GM23338 (cell line): ENCODE data around the gene RIT2. TPM values are rescaled to one million over a fixed set of nuclear protein-coding genes. Genes with fewer than 3 reads are reported as not detected.
A peak's percentile ranks its signal among the peaks of the same experiment; 100 is the strongest.

Experiments
- ATAC-seq: fragments of 200-7000 bp; cut with Tn5 transposase; 3 replicates; pipeline ENCODE4 v1.9.1; 2020
- DNase-seq: peaks from one replicate; pipeline ENCODE4 v3.0.0-alpha.2; 2015; ENCODE audit warnings: low spot score
- H2AFZ ChIP-seq: fragments of 200-600 bp; sonication (generic); 2 replicates; pipeline ENCODE4 v1.8.0; 2016; ENCODE audit warnings: antibody characterized with exemption, mild to moderate bottlenecking, moderate library complexity
- H3F3A ChIP-seq: fragments of 200-600 bp; sonication (generic); replicated peaks from 2 replicates; pipeline ENCODE4 v1.8.0; 2017; ENCODE audit warnings: antibody characterized with exemption, mixed run types, low read depth
- H3K27ac ChIP-seq: fragments of 200-600 bp; sonication (generic); 2 replicates; pipeline ENCODE4 v1.6.1; 2016; ENCODE audit warnings: low read depth
- H3K27me3 ChIP-seq: fragments of 200-600 bp; sonication (generic); 2 replicates; pipeline ENCODE4 v1.8.0; 2016; ENCODE audit warnings: mild to moderate bottlenecking, mixed run types, moderate library complexity; ENCODE audit not compliant: insufficient read depth
- H3K36me3 ChIP-seq: fragments of 200-600 bp; sonication (generic); 2 replicates; pipeline ENCODE4 v1.8.0; 2016; ENCODE audit warnings: mild to moderate bottlenecking; ENCODE audit not compliant: insufficient read depth
- H3K4me1 ChIP-seq: fragments of 200-600 bp; sonication (generic); 2 replicates; pipeline ENCODE4 v1.8.0; 2016; ENCODE audit warnings: mild to moderate bottlenecking, moderate library complexity; ENCODE audit not compliant: insufficient read depth
- H3K4me2 ChIP-seq: fragments of 200-600 bp; sonication (generic); 2 replicates; pipeline ENCODE4 v1.7.1; 2017; ENCODE audit warnings: mixed run types
- H3K4me3 ChIP-seq: fragments of 200-600 bp; sonication (generic); 2 replicates; pipeline ENCODE4 v1.6.1; 2016; ENCODE audit warnings: mixed run types
- H3K79me2 ChIP-seq: fragments of 200-600 bp; sonication (generic); replicated peaks from 2 replicates; pipeline ENCODE4 v1.8.0; 2017; ENCODE audit warnings: mild to moderate bottlenecking; ENCODE audit not compliant: insufficient read depth
- H3K9me2 ChIP-seq: fragments of 200-600 bp; sonication (generic); 2 replicates; pipeline ENCODE4 v1.8.0; 2017; ENCODE audit not compliant: insufficient read depth
- H4K20me1 ChIP-seq: fragments of 200-600 bp; sonication (generic); replicated peaks from 2 replicates; pipeline ENCODE4 v1.8.0; 2017; ENCODE audit warnings: mild to moderate bottlenecking; ENCODE audit not compliant: insufficient read depth
- H3K27ac Mint-ChIP-seq: 2 replicates; pipeline ENCODE4 v1.8.0; 2020; ENCODE audit warnings: inconsistent platforms, mild to moderate bottlenecking, moderate library complexity, mixed read lengths
- H3K27me3 Mint-ChIP-seq: 3 replicates; pipeline ENCODE4 v1.8.0; 2022; ENCODE audit warnings: low read depth, mild to moderate bottlenecking, moderate library complexity, mixed read lengths, inconsistent platforms; ENCODE audit not compliant: insufficient read depth, poor library complexity
- H3K36me3 Mint-ChIP-seq: 3 replicates; pipeline ENCODE4 v1.8.0; 2021; ENCODE audit warnings: low read depth, mild to moderate bottlenecking, inconsistent platforms, moderate library complexity, mixed read lengths
- H3K4me1 Mint-ChIP-seq: 3 replicates; pipeline ENCODE4 v1.8.0; 2020; ENCODE audit warnings: mild to moderate bottlenecking, inconsistent platforms, mixed read lengths
- H3K4me3 Mint-ChIP-seq: 3 replicates; pipeline ENCODE4 v1.8.0; 2021; ENCODE audit warnings: moderate library complexity, mild to moderate bottlenecking, inconsistent platforms, mixed read lengths
- H3K9me3 Mint-ChIP-seq: 3 replicates; pipeline ENCODE4 v1.8.0; 2020; ENCODE audit warnings: moderate library complexity, mild to moderate bottlenecking, inconsistent platforms, mixed read lengths
- CTCF ChIP-seq, 2 experiments: fragments of 200-600 bp in 1 of 2; sonication (generic) in 1 of 2; conservative IDR thresholded peaks; 2 replicates each; pipeline versions ENCODE4 v1.5.1 to v1.6.1; 2016 to 2017; ENCODE audit warnings: antibody characterized with exemption in 2 of 2, low read depth in 2 of 2, mild to moderate bottlenecking in 2 of 2, moderate library complexity in 1 of 2
- ETS1 ChIP-seq: IDR thresholded peaks from 2 replicates; pipeline ENCODE4 v1.6.1; 2016; ENCODE audit warnings: antibody characterized with exemption
- EZH2 ChIP-seq: fragments of 200-600 bp; sonication (generic); IDR thresholded peaks from one replicate; pipeline ENCODE4 v1.8.0; 2017; ENCODE audit warnings: antibody characterized with exemption, mild to moderate bottlenecking, low read depth; ENCODE audit not compliant: unreplicated experiment
- EZH2phosphoT487 ChIP-seq: fragments of 200-600 bp; sonication (generic); IDR thresholded peaks from one replicate; pipeline ENCODE4 v1.8.1; 2018; ENCODE audit warnings: antibody characterized with exemption; ENCODE audit not compliant: unreplicated experiment
- JUNB ChIP-seq: IDR thresholded peaks from one replicate; pipeline ENCODE4 v1.6.1; 2016; ENCODE audit warnings: antibody characterized with exemption; ENCODE audit not compliant: unreplicated experiment
- NANOG ChIP-seq: IDR thresholded peaks from 2 replicates; pipeline ENCODE4 v1.6.1; 2016; ENCODE audit warnings: antibody characterized with exemption, borderline replicate concordance
- POLR2AphosphoS5 ChIP-seq: IDR thresholded peaks from 2 replicates; pipeline ENCODE4 v1.6.1; 2016; ENCODE audit warnings: antibody characterized with exemption, low read depth
- REST ChIP-seq: IDR thresholded peaks from one replicate; pipeline ENCODE4 v1.6.1; 2018; ENCODE audit warnings: antibody characterized with exemption; ENCODE audit not compliant: unreplicated experiment
- STAT1 ChIP-seq: IDR thresholded peaks from one replicate; pipeline ENCODE4 v1.6.1; 2016; ENCODE audit warnings: antibody characterized with exemption; ENCODE audit not compliant: unreplicated experiment
- ZNF114 ChIP-seq: fragments of 250-450 bp; sonication (Bioruptor Pico); IDR thresholded peaks from 2 replicates; pipeline ENCODE4 v1.5.0; 2020; ENCODE audit warnings: mild to moderate bottlenecking, moderate library complexity
- ZNF331 ChIP-seq: fragments of 250-450 bp; sonication (Bioruptor Pico); IDR thresholded peaks from 2 replicates; pipeline ENCODE4 v1.5.0; 2020; ENCODE audit warnings: low read depth, mild to moderate bottlenecking, moderate library complexity
- polyA plus RNA-seq: library from polyadenylated mRNA; unstranded; fragments of >200 nt; fragmentation: Nextera tagmentation; extraction: Ambion mirVana; gene quantifications from 2 replicates; pipeline ENCODE4 v1.2.1, GENCODE V29; 2016
- total RNA-seq: library from RNA; depleted of rRNA; stranded (reverse); fragments of >200 nt; shearing (Covaris generic); gene quantifications from 2 replicates; pipeline ENCODE4 v1.2.3, GENCODE V29; 2014

RIT2 gene
- total and polyA plus RNA-seq, 2 experiments from 2014 or later: 1.9 to 8.8 TPM

GRCh38 chr18:42958353-42958752, 157.1 kb downstream of the RIT2 start (continued):
- TF ChIP-seq EZH2: no peak
- no peak for TF ChIP-seq ETS1

GRCh38 chr18:42956287-42956686, 159.2 kb downstream of the RIT2 start:
- H3K79me2 ChIP-seq: no peaks in the 10 kb centered on the region
- H3K27me3 Mint-ChIP-seq: peaks cover 1% of the 10 kb centered on the region
- no peak overlapping the region for H3K27ac Mint-ChIP-seq
- no peak for ATAC-seq
- DNase-seq: no peak
- no peak overlapping the region for H3K4me2 ChIP-seq
- H3K36me3 Mint-ChIP-seq: no peaks in the 10 kb centered on the region
- no peaks in the 10 kb centered on the region for H3K4me1 Mint-ChIP-seq
- H3K27ac ChIP-seq: no peak overlapping the region
- H3K9me3 Mint-ChIP-seq: no peaks in the 10 kb centered on the region; the same call in 2 of the 3 replicates
- no peaks in the 10 kb centered on the region for H3K4me1 ChIP-seq
- no peak overlapping the region for H3K4me3 Mint-ChIP-seq
- no peaks in the 10 kb centered on the region for H3F3A ChIP-seq
- H3K9me2 ChIP-seq: no peaks in the 10 kb centered on the region; the same call in 1 of the 2 replicates
- H4K20me1 ChIP-seq: no peaks in the 10 kb centered on the region
- no peaks in the 10 kb centered on the region for H3K27me3 ChIP-seq
- H3K36me3 ChIP-seq: no peaks in the 10 kb centered on the region
- H3K4me3 ChIP-seq: no peak overlapping the region
- H2AFZ ChIP-seq: 0 out of 2 replicates have a peak overlapping the region, but pooled peaks have one; percentile 40
- TF ChIP-seq ZNF331: no peak
- no peak for TF ChIP-seq ZNF114 (CRISPR knock-in tag)
- no peak for TF ChIP-seq ETS1
- no peak for TF ChIP-seq REST
- no peak for TF ChIP-seq EZH2phosphoT487
- TF ChIP-seq NANOG: no peak
- no peak for TF ChIP-seq EZH2
- no peak for TF ChIP-seq JUNB
- TF ChIP-seq STAT1: no peak
- TF ChIP-seq POLR2AphosphoS5: no peak
- no peak; a peak in 1 of 4 replicates for TF ChIP-seq CTCF (conservative IDR thresholded peaks at IDR 0.05; ENCODE audit: low read depth in 2 of 2)
